Measurements from ENCODE around the gene MAPK13.

DNA sequence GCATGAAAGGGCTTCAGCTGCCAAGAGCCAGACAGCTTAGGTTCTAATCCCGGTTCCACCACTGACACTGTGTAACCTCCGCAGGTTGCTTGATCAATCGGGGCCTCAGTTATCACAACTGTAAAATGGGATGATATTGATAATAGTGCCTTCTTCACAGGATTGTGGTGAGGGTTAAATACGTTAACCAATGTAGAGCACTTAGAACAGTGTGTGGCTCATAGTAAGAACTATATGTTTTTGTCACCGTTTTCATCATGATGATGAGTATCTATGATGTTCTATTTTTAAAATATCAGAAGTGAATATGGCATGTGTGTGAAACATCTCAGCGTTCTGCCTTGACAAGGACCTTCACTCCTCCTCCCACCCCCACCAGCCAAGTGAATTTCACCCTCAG, 10.3 kb upstream of the MAPK13 start:
- TF ChIP-seq RARB (CRISPR knock-in tag; IDR thresholded peaks at IDR 0.05) (no peak), SNAI2 (CRISPR knock-in tag; IDR thresholded peaks at IDR 0.05) (no peak), TCF4 (CRISPR knock-in tag; IDR thresholded peaks at IDR 0.05; ENCODE audit: borderline replicate concordance) (no peak)

All from SK-N-SH treated with all-trans-retinoic acid at 6 μM for 48 hours (cell line).